HepG2 (cell line): Measurements from ENCODE around the gene SPSB2. TPM values are rescaled to one million over a fixed set of nuclear protein-coding genes. Genes with fewer than 3 reads are reported as not detected.

Experiments used
- ARNTL ChIP-seq: sonication (generic); formaldehyde crosslinking; IDR thresholded peaks from 2 replicates; pipeline ENCODE4 v1.4.0; 2020; ENCODE audit warnings: mild to moderate bottlenecking, missing genetic modification reagents
- ASH2L ChIP-seq: fragments of 300-600, 200-600 bp; sonication (generic); IDR thresholded peaks from 2 replicates; pipeline ENCODE4 v1.7.0; 2017; ENCODE audit warnings: low read depth, mild to moderate bottlenecking, moderate library complexity, mixed read lengths, low read length; ENCODE audit not compliant: insufficient read length
- ATRX ChIP-seq: sonication (generic); formaldehyde crosslinking; IDR thresholded peaks from 2 replicates; pipeline ENCODE4 v1.4.0; 2020; ENCODE audit warnings: missing genetic modification reagents, borderline replicate concordance
- CAMTA2 ChIP-seq: sonication (generic); formaldehyde crosslinking; IDR thresholded peaks from 2 replicates; pipeline ENCODE4 v1.4.0; 2020; ENCODE audit warnings: mild to moderate bottlenecking, missing genetic modification reagents, borderline replicate concordance
- CREB1 ChIP-seq, 2 experiments: fragments of 450-650 bp in 1 of 2; IDR thresholded peaks; 2 replicates each; pipeline ENCODE4 v1.6.1; 2016 to 2017; ENCODE audit warnings: control low read depth in 1 of 2, mild to moderate bottlenecking in 1 of 2, missing compliant biosample characterization in 1 of 2, missing genetic modification characterization in 1 of 2
- HNF4G ChIP-seq, 2 experiments: sonication (generic) in 1 of 2; formaldehyde crosslinking in 1 of 2; IDR thresholded peaks; 2 replicates each; pipeline versions ENCODE4 v1.4.0 to v1.6.1; 2011 to 2020; ENCODE audit warnings: borderline replicate concordance in 2 of 2, low read depth in 2 of 2, mild to moderate bottlenecking in 2 of 2, low read length in 1 of 2, missing genetic modification reagents in 1 of 2, moderate library complexity in 1 of 2
- IRF2 ChIP-seq: IDR thresholded peaks from 2 replicates; pipeline ENCODE4 v1.6.1; 2018; ENCODE audit warnings: missing genetic modification reagents, missing compliant biosample characterization
- KDM5A ChIP-seq: fragments of 200-600 bp; sonication (generic); IDR thresholded peaks from 2 replicates; pipeline ENCODE4 v1.7.0; 2018; ENCODE audit warnings: antibody characterized with exemption, mild to moderate bottlenecking, low read length, borderline replicate concordance
- MAZ ChIP-seq, 2 experiments: sonication (generic) in 1 of 2; formaldehyde crosslinking in 1 of 2; IDR thresholded peaks; 2 replicates each; pipeline versions ENCODE4 v1.5.0 to v1.6.1; 2012 to 2020; ENCODE audit warnings: low read depth in 2 of 2, mild to moderate bottlenecking in 2 of 2, borderline replicate concordance in 1 of 2, improper control_type of control experiment in 1 of 2, low read length in 1 of 2, missing genetic modification reagents in 1 of 2, moderate library complexity in 1 of 2
- MBD4 ChIP-seq: IDR thresholded peaks from 2 replicates; pipeline ENCODE4 v1.6.1; 2012; ENCODE audit warnings: low read length, inconsistent platforms, borderline replicate concordance
- NFKBIZ ChIP-seq: IDR thresholded peaks from 2 replicates; pipeline ENCODE4 v1.6.1; 2018; ENCODE audit warnings: missing genetic modification reagents, missing compliant biosample characterization
- SMAD1 ChIP-seq: sonication (generic); formaldehyde crosslinking; IDR thresholded peaks from 2 replicates; pipeline ENCODE4 v1.4.0; 2020; ENCODE audit warnings: missing genetic modification reagents, low read depth, mild to moderate bottlenecking, borderline replicate concordance
- SNAPC5 ChIP-seq: sonication (generic); formaldehyde crosslinking; IDR thresholded peaks from 2 replicates; pipeline ENCODE4 v1.8.1; 2023; ENCODE audit warnings: mild to moderate bottlenecking, missing genetic modification reagents, borderline replicate concordance
- TBX2 ChIP-seq: sonication (generic); formaldehyde crosslinking; IDR thresholded peaks from 2 replicates; pipeline ENCODE4 v1.5.0; 2020; ENCODE audit warnings: missing genetic modification reagents, mild to moderate bottlenecking, borderline replicate concordance
- TCF7L2 ChIP-seq: IDR thresholded peaks from 2 replicates; pipeline ENCODE4 v1.6.1; 2011; ENCODE audit warnings: mild to moderate bottlenecking, low read depth, low read length, moderate library complexity
- ZMYM2 ChIP-seq: sonication (generic); formaldehyde crosslinking; IDR thresholded peaks from 2 replicates; pipeline ENCODE4 v1.8.0; 2022; ENCODE audit warnings: mild to moderate bottlenecking, missing genetic modification reagents
- ZNF292 ChIP-seq: sonication (generic); formaldehyde crosslinking; IDR thresholded peaks from 2 replicates; pipeline ENCODE4 v1.8.1; 2022; ENCODE audit warnings: mild to moderate bottlenecking, low read depth, missing genetic modification reagents, borderline replicate concordance
- ZNF318 ChIP-seq: sonication (generic); formaldehyde crosslinking; IDR thresholded peaks from 2 replicates; pipeline ENCODE4 v1.4.0; 2020; ENCODE audit warnings: mild to moderate bottlenecking, missing genetic modification reagents
- ZNF33B ChIP-seq: sonication (generic); formaldehyde crosslinking; IDR thresholded peaks from 2 replicates; pipeline ENCODE4 v1.5.1; 2020; ENCODE audit warnings: mild to moderate bottlenecking, missing genetic modification reagents
- ZNF607 ChIP-seq: sonication (generic); formaldehyde crosslinking; IDR thresholded peaks from 2 replicates; pipeline ENCODE4 v1.5.1; 2020; ENCODE audit warnings: missing genetic modification reagents, mild to moderate bottlenecking, borderline replicate concordance
- polyA plus RNA-seq, 8 experiments: library from polyadenylated mRNA; depleted of rRNA in 3 of 8; stranded (reverse) in 7 of 8; unstranded in 1 of 8; fragments of >200 nt; fragmentation: Illumina TruSeq in 4 of 8; extraction: Trizol in 4 of 8; gene quantifications; 2 replicates each; pipeline versions ENCODE4 v1.2.1 to v1.2.3, GENCODE V29; 2011 to 2016; ENCODE audit warnings: low read depth in 4 of 8, missing spikeins in 1 of 8, mixed read lengths in 1 of 8; ENCODE audit not compliant: insufficient read depth in 1 of 8
- total RNA-seq, 5 experiments: library from RNA; depleted of rRNA; stranded (reverse); fragments of >200 nt; fragmentation: Illumina TruSeq; extraction: Trizol; gene quantifications; 2 replicates each; pipeline ENCODE4 v1.2.3, GENCODE V29; 2016; ENCODE audit warnings: low read depth in 1 of 5

SPSB2 gene
- total and polyA plus RNA-seq, 2 of the 13 experiments (the other 11 are each of a cell fraction or from before 2014, with no cell fraction given), result 2.0 to 6.2 TPM

- TF ChIP-seq TBX2 (CRISPR knock-in tag) (peak; percentile 36; the same call in 1 of the 2 replicates), ZNF607 (CRISPR knock-in tag) (0 out of 2 replicates have a peak, but pooled peaks have one; percentile 7), MAZ (IDR thresholded peaks at IDR 0.05; ENCODE audit: borderline replicate concordance, low read depth, low read length) (no peak), MAZ (CRISPR knock-in tag; IDR thresholded peaks at IDR 0.05; ENCODE audit: low read depth) (peak; percentile 3; the same call in 1 of the 2 replicates), MBD4 (no peak), ZMYM2 (no peak), ASH2L (peak; percentile 5), KDM5A (peak; percentile 26; the same call in 1 of the 2 replicates), ZNF292 (CRISPR knock-in tag) (no peak), SNAPC5 (no peak), CREB1 (IDR thresholded peaks at IDR 0.05) (no peak), CREB1 (CRISPR knock-in tag; IDR thresholded peaks at IDR 0.05) (peak; percentile 45), ZNF33B (CRISPR knock-in tag) (0 out of 2 replicates have a peak, but pooled peaks have one; percentile 8), HNF4G (IDR thresholded peaks at IDR 0.05; ENCODE audit: borderline replicate concordance, low read depth, low read length) (no peak; the same call in 1 of the 2 replicates), HNF4G (CRISPR knock-in tag; IDR thresholded peaks at IDR 0.05; ENCODE audit: borderline replicate concordance, low read depth) (0 out of 2 replicates have a peak, but pooled peaks have one; percentile 15), SMAD1 (CRISPR knock-in tag) (no peak), CAMTA2 (CRISPR knock-in tag) (no peak), TCF7L2 (no peak), ARNTL (CRISPR knock-in tag) (0 out of 2 replicates have a peak, but pooled peaks have one; percentile 6), NFKBIZ (CRISPR knock-in tag) (no peak; the same call in 1 of the 2 replicates), IRF2 (CRISPR knock-in tag) (no peak), ATRX (CRISPR knock-in tag) (no peak), ZNF318 (CRISPR knock-in tag) (no peak)
These were observed 20.3 kb downstream of the SPSB2 start (continued) for GRCh38 chr12:6852651-6853354.
